Measurements from ENCODE around the gene ENTPD7. TPM values are rescaled to one million over a fixed set of nuclear protein-coding genes. Genes with fewer than 3 reads are reported as not detected.

The ENTPD7 gene
- total RNA-seq, 1 experiment from 2014 or later: 14.5 TPM

- H4K8ac ChIP-seq (replicated peaks; ENCODE audit: insufficient read length, low read depth, low read length): no peak overlapping the region
- H3K23me2 ChIP-seq (ENCODE audit: insufficient read length, low read depth, low read length, poor library complexity, severe bottlenecking): no peaks in the 10 kb centered on the region
- no CpG with 5 or more reads among the region's 1 CpG for WGBS (ENCODE audit: extremely low coverage, insufficient read length, low lambda C conversion rate)
- H3K18ac ChIP-seq (ENCODE audit: insufficient read length, low read depth, low read length): no peak overlapping the region
- no peak overlapping the region for H3K56ac ChIP-seq (ENCODE audit: insufficient read length, low read depth, low read length)
- no peak overlapping the region for H3K4ac ChIP-seq (ENCODE audit: low read depth, low read length)
- Mint-ChIP-seq H3K27me3 (ENCODE audit: low read depth) (no peaks in the 10 kb centered on the region), H3K9me3 (no peaks in the 10 kb centered on the region), H3K4me3 (no peak overlapping the region), H3K36me3 (ENCODE audit: insufficient read depth in 1 of 3, low read depth in 3 of 3) (peaks cover 0 to 14% (median 6%) of the 10 kb centered on the region in 3 experiments; a peak in 3 of 7 replicates), H3K27ac (no peak overlapping the region), H3K4me1 (no peaks in the 10 kb centered on the region)
- no peak overlapping the region for H3T11ph ChIP-seq (ENCODE audit: low read length)
- no peak overlapping the region for H3K14ac ChIP-seq (ENCODE audit: insufficient read depth, low read length)
- DNase-seq: no peak
- H4K91ac ChIP-seq (ENCODE audit: insufficient read length, low read depth, low read length): no peak overlapping the region
- no peak overlapping the region for H2AK5ac ChIP-seq (ENCODE audit: insufficient read length, low read length)
- no peak overlapping the region for H2BK20ac ChIP-seq (ENCODE audit: low read depth, low read length, poor library complexity, severe bottlenecking)
- H2BK120ac ChIP-seq (ENCODE audit: low read depth, low read length, poor library complexity, severe bottlenecking): no peak overlapping the region
- H3K79me2 ChIP-seq (ENCODE audit: insufficient read depth, low read length): no peaks in the 10 kb centered on the region
- H2AFZ ChIP-seq (ENCODE audit: low read length): no peak overlapping the region
- no peak overlapping the region for H3K4me2 ChIP-seq (ENCODE audit: insufficient read depth, insufficient read length, low read length)
- H3K79me1 ChIP-seq (ENCODE audit: insufficient read depth, low read depth, low read length, poor library complexity, severe bottlenecking): no peaks in the 10 kb centered on the region
- no peaks in the 10 kb centered on the region for H4K20me1 ChIP-seq (ENCODE audit: control insufficient read depth, insufficient read depth, insufficient read length)
- no peak overlapping the region for H2BK12ac ChIP-seq (ENCODE audit: insufficient read length, low read depth, low read length)
- H2BK5ac ChIP-seq (ENCODE audit: insufficient read length, low read length): no peak overlapping the region
- no peaks in the 10 kb centered on the region for H3K27me3 ChIP-seq (ENCODE audit: insufficient read depth, low read length)
- no peaks in the 10 kb centered on the region for H3K4me1 ChIP-seq (ENCODE audit: insufficient read depth, low read length)
- H2BK15ac ChIP-seq (ENCODE audit: low read depth, low read length): no peak overlapping the region
- H3K9me3 ChIP-seq (ENCODE audit: control insufficient read depth, low read depth, low read length): no peaks in the 10 kb centered on the region
- no peak overlapping the region for H3K9ac ChIP-seq (ENCODE audit: extremely low read depth, insufficient read length, low read length)
- H4K5ac ChIP-seq (ENCODE audit: insufficient read length, low read depth, low read length): no peak overlapping the region
- H3K27ac ChIP-seq (ENCODE audit: insufficient read length, low read depth, low read length): no peak overlapping the region
- H3K23ac ChIP-seq (ENCODE audit: insufficient read length, low read depth, low read length): no peak overlapping the region
- peak; percentile 41 for TF ChIP-seq CTCF (conservative IDR thresholded peaks at IDR 0.05)
Observed at GRCh38 chr10:99682752-99683151, 23.4 kb downstream of the ENTPD7 start.
